Activated T-helper 1 cell treated with anti-CD3 and anti-CD28 coated beads, Interleukin-12 subunit alpha, Interleukin-12 subunit beta, Interleukin-2, Interleukin-4 antibody, amounts not matched to agents 30 ng/mL and 10 ng/mL and 1 ng/mL, durations not matched to agents 14 hours and 24 hours and 36 hours (primary cell): ENCODE measurements around the gene LSM3. TPM values are rescaled to one million over a fixed set of nuclear protein-coding genes. Genes with fewer than 3 reads are reported as not detected.
"Not testable (repeated sequence)": the region's sequence is repeated elsewhere in the genome, so short reads cannot be mapped to it uniquely, and the experiment has no call there.

Source experiments
- DNase-seq: peaks from one replicate; pipeline ENCODE4 v3.0.0; 2021; ENCODE audit warnings: low spot score
- H3K27ac Mint-ChIP-seq: one replicate; pipeline ENCODE4 v1.8.0; 2021; ENCODE audit warnings: mild to moderate bottlenecking, mixed read lengths
- H3K27me3 Mint-ChIP-seq: one replicate; pipeline ENCODE4 v1.8.0; 2022; ENCODE audit warnings: mild to moderate bottlenecking, moderate library complexity, mixed read lengths; ENCODE audit not compliant: insufficient read depth
- H3K36me3 Mint-ChIP-seq: one replicate; pipeline ENCODE4 v1.8.0; 2021; ENCODE audit warnings: low read depth, mixed read lengths
- H3K4me1 Mint-ChIP-seq: one replicate; pipeline ENCODE4 v1.8.0; 2021; ENCODE audit warnings: low read depth, mixed read lengths
- H3K4me3 Mint-ChIP-seq: one replicate; pipeline ENCODE4 v1.8.0; 2021; ENCODE audit warnings: mild to moderate bottlenecking, moderate library complexity, mixed read lengths
- H3K9me3 Mint-ChIP-seq: one replicate; pipeline ENCODE4 v1.8.0; 2021; ENCODE audit warnings: mixed read lengths
- intact Hi-C: fragments of 100-400 bp; cut with micrococcal nuclease; formaldehyde crosslinking; loops from one replicate; pipeline ENCODE4 v1.15.1; 2024
- total RNA-seq: library from RNA; stranded (reverse); gene quantifications from 2 replicates; pipeline ENCODE4 v1.2.3, GENCODE V29; 2022

Gene LSM3
- total RNA-seq, 1 donor from 2014 or later: 15.6 TPM

DNA sequence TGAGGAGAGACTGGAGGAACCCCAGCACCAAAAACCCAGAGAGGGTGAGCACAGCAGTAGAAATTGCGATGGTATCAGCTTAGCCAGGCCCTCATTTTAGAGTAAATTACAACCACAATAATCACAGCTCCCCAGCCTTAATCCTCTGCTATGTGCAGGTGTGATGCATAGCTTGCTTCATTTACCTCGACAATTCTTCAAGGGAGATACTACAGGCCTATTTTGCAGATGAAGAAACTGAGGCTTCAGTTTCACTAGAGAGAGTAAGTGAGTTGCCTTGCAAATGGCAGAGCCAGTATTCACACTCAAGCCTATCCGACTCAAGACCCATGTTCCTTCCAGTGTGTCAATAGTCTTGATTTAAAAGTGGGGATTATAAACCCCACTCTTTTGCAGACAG, 33.4 kb downstream of the LSM3 start:
- intact Hi-C loops: no loop called here
- Mint-ChIP-seq H3K9me3 (no peaks in the 10 kb centered on the region), H3K36me3 (no peaks in the 10 kb centered on the region), H3K4me3 (no peak overlapping the region), H3K27ac (no peak overlapping the region), H3K27me3 (peaks cover 3% of the 10 kb centered on the region), H3K4me1 (no peaks in the 10 kb centered on the region)
- DNase-seq: no peak

DNA sequence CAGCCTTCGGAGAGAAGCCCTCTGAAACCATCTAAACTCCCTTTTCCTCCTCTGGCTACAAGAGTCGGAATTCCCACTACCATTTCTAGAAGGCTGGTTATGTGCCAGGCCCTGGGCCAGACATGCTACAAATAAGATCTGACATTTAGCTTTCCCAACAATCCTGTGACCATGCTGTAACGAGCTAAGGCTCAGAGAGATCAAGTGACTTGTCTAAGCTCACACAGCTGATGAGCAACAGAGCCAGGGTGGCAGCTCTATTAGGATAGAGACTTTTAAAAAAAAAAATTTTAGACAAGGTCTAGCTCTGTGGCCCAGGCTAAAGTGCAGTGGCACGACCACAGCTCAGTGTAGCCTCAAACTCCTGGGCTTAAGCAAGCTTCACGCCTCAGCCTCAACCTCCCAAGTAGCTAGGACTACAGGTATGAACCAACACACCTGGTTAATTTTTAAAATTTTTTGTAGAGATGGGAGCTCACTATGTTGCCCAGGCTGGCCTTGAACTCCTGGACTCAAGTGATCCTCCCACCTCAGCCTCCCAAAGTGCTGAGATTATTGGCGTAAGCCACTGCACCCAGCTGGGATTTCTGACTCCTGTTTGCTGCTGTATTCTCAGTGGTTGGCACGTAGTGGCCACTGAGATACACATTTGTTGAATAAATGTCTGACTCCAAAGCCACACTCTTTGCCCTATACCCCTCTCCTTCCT, 34.6 kb downstream of the LSM3 start:
- Mint-ChIP-seq H3K4me3 (no peak overlapping the region), H3K27me3 (peaks cover 3% of the 10 kb centered on the region), H3K9me3 (no peaks in the 10 kb centered on the region), H3K36me3 (no peaks in the 10 kb centered on the region), H3K27ac (no peak overlapping the region), H3K4me1 (no peaks in the 10 kb centered on the region)
- DNase-seq: no peak
- intact Hi-C loops: no loop called here

DNA sequence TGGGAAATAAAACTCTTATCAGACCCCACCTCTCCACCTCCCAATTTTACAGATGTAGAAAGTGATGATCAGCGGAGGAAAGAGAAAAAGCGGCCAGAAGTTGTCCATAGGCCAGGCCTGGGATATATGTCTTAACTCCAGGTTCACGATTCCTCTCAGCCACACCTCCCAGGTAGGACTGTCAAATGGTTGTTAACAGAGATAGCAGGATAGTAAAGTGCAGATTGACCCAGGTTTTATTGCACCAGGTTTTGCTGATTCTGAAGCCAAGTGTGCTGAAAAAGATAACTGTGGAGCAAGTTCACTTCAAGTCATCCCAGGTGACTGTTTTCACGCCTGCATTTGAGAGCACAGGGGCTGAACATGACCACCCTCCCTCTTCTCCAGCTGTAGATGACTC, 36.1 kb downstream of the LSM3 start:
- H3K4me1 Mint-ChIP-seq: no peaks in the 10 kb centered on the region
- H3K27ac Mint-ChIP-seq: no peak overlapping the region
- no peak for DNase-seq
- no peaks in the 10 kb centered on the region for H3K36me3 Mint-ChIP-seq
- H3K4me3 Mint-ChIP-seq: no peak overlapping the region
- intact Hi-C loops: no loop called here
- no peaks in the 10 kb centered on the region for H3K9me3 Mint-ChIP-seq
- H3K27me3 Mint-ChIP-seq: peaks cover 3% of the 10 kb centered on the region

DNA sequence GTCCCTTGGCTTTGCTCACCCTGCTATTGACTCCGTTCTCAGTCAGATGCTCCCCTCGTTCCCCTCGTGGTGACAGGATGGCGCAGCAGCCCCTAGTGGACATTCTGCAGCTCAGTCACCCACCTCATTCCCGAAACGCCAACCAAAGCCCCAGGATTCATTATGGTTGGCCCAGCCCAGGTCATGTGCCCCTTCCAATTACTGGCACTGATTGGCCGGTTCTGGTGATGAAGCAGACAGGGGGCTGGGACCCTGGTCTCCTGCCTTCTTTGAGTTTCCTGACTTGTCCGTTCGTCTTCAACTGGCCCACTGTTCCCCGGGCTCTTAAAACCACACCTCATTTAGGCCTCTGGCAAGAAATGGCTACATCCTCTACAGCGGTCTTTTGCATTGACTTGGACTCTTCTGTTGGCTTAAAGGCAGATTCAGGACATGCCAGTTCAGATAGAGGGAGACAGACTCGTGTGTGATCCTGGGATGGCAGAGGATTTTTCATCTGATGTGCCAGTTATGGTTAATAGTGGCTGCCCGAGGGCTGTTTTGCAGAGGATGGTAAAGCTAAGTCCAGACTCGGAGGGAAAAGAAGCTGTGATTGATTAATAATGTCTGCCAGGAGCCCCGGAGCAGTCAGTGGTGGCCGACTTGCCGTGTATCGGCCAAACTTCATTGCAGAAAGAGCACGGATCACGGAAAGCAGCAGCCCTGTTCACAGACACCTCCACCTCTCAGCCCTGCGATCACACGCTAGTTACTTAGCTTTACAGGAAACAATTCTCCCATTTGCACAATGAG, 37.8 kb downstream of the LSM3 start:
- H3K36me3 Mint-ChIP-seq: no peaks in the 10 kb centered on the region
- H3K4me3 Mint-ChIP-seq: no peak overlapping the region
- intact Hi-C loops: no loop called here
- H3K27me3 Mint-ChIP-seq: peaks cover 14% of the 10 kb centered on the region
- DNase-seq: no peak
- no peaks in the 10 kb centered on the region for H3K4me1 Mint-ChIP-seq
- H3K9me3 Mint-ChIP-seq: peaks cover 9% of the 10 kb centered on the region
- H3K27ac Mint-ChIP-seq: no peak overlapping the region

DNA sequence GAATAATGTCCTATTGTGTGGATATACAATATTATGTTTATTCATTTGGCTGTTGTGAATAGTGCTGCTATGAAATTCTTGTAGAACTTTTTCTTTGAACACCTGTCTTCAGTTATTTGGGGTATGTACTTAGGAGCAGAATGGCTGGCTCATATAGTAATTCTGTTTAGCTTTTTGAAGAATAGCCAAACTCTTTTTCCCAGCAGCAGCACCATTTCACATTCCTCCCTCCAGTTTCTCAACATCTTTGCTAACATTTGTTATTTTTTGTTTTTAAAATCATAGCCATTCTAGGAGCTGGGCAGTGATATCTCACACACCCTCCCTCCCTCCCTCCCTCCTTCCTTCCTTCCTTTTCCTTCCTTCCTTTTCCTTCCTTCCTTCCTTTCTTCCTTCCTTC, 39.7 kb downstream of the LSM3 start:
- Mint-ChIP-seq H3K9me3 (peaks cover 15% of the 10 kb centered on the region), H3K36me3 (no peaks in the 10 kb centered on the region), H3K4me3 (no peak overlapping the region), H3K27ac (no peak overlapping the region), H3K4me1 (no peaks in the 10 kb centered on the region), H3K27me3 (peaks cover 16% of the 10 kb centered on the region)
- intact Hi-C loops: no loop called here
- DNase-seq: no peak

DNA sequence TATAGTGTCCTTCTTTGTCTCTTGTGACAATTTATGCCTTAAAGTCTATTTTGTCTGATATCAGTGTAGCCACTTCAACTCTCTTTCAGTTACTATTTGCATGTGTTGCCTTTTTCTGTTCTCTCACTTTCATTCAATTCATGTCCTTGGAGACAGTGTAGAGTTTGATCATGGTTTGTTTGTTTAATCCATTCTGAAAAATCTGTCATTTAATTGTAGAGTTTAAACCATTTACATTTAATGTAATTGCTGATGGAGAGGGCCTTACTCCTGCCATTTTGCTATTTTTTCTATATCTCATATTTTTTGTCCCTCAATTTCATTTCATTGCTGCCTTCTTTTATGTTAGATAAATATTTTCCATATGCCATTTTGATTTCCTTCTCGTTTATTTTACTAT, 42.3 kb downstream of the LSM3 start:
- DNase-seq: no peak
- Mint-ChIP-seq H3K27ac (no peak overlapping the region), H3K4me1 (no peaks in the 10 kb centered on the region), H3K9me3 (peaks cover 15% of the 10 kb centered on the region), H3K4me3 (no peak overlapping the region), H3K27me3 (peaks cover 22% of the 10 kb centered on the region), H3K36me3 (no peaks in the 10 kb centered on the region)
- intact Hi-C loops: no loop called here

DNA sequence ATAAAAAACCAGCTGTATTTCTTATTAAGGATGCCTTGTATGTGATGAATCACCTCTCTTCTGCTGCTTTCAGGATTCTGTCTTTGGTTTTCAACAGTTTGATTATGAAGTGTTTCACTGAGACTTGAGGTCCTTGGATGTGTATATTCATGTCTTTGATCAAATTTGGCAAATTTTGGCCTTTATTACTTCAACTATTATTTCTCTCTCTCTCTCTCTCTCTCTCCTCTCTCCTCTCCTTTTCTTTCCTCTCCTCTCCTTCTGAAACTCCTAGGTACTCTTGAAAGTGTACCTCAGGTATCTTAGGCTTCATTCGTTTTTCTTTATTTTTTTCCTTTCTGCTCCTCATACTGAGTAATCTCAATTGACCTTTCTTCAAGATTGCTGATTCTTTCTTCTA, 43.3 kb downstream of the LSM3 start:
- DNase-seq: no peak
- Mint-ChIP-seq H3K4me3 (no peak overlapping the region), H3K4me1 (no peaks in the 10 kb centered on the region), H3K27ac (no peak overlapping the region), H3K36me3 (no peaks in the 10 kb centered on the region), H3K27me3 (peaks cover 22% of the 10 kb centered on the region), H3K9me3 (peaks cover 15% of the 10 kb centered on the region)
- intact Hi-C loops: no loop called here

DNA sequence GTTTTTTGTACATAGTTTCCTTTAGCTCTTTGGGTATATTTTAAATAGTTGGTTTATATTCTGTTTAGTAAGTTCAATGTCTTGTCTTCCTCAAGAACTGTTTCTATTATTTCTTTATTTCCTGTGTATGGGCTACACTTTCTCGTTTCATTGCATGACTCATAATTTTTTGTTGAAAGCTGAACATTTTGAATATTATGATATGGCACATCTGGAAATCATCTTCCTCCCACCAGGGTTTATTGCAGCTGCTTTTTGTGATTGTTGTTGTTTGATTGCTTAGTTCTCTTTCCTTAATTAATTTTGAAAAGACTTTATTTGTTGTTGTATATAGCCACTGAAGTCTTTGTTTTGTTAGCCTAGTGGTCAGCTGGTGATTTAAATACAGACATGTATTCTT, 43.8 kb downstream of the LSM3 start:
- H3K27me3 Mint-ChIP-seq: peaks cover 22% of the 10 kb centered on the region
- H3K36me3 Mint-ChIP-seq: no peaks in the 10 kb centered on the region
- DNase-seq: no peak
- H3K4me3 Mint-ChIP-seq: no peak overlapping the region
- H3K4me1 Mint-ChIP-seq: no peaks in the 10 kb centered on the region
- H3K9me3 Mint-ChIP-seq: peaks cover 15% of the 10 kb centered on the region
- no peak overlapping the region for H3K27ac Mint-ChIP-seq
- intact Hi-C loops: no loop called here

DNA sequence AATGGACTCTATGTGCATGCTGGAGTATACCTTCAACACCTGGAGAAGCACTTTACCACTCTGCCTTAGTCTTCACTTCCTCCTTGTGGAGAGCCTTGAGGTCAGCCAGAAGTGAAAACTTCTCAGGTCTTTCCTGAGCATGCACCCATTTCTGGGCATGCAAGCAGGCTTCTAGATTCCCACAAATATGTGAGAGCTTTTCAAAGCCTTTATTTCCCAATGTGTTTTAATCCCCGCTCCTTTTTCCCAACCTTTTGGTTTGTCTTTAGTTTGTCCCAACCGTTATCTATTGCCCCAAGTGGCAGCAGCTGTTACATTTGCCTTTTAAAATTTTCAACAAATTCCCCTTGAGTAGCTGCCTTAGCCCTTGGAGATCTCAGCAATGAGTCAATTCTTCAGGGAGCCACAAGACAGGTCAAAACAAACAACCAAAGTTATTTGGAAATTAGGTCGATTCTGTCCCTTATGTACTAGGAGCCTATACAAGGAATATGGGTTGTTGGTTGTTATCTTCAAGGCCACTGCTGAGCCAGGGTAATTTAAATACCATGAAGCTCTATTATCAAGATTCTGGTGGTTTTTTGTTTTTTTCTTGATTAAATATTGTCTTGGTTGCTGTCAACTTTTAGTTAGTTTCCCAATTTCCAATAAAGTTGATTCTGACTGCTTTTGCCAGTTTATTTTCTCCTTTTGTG, 44.4 kb downstream of the LSM3 start:
- no peaks in the 10 kb centered on the region for H3K36me3 Mint-ChIP-seq
- H3K4me3 Mint-ChIP-seq: no peak overlapping the region
- peaks cover 22% of the 10 kb centered on the region for H3K27me3 Mint-ChIP-seq
- intact Hi-C loops: no loop called here
- H3K27ac Mint-ChIP-seq: no peak overlapping the region
- H3K4me1 Mint-ChIP-seq: no peaks in the 10 kb centered on the region
- no peak for DNase-seq
- peaks cover 15% of the 10 kb centered on the region for H3K9me3 Mint-ChIP-seq

DNA sequence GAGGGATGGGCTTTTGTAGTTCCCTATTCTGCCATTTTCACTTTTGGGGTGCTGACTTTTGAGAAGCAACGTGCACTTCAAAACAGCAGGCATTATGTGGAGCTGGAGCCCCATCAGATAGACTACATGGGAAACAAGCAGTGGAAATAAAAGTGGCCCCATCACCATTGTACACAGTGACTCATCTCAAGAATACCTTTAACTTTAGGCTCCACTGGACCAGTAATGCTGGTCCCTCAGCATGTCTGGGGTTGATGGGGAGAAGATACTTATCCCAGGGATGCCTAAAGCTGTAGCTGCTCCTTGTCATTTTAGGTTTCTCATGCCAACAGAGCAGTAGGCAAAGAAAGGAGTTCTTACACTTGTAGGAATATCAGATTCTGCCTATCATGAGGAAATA, 45.0 kb downstream of the LSM3 start:
- peaks cover 24% of the 10 kb centered on the region for H3K27me3 Mint-ChIP-seq
- no peak overlapping the region for H3K27ac Mint-ChIP-seq
- intact Hi-C loops: no loop called here
- peaks cover 15% of the 10 kb centered on the region for H3K9me3 Mint-ChIP-seq
- no peaks in the 10 kb centered on the region for H3K4me1 Mint-ChIP-seq
- no peak overlapping the region for H3K4me3 Mint-ChIP-seq
- no peaks in the 10 kb centered on the region for H3K36me3 Mint-ChIP-seq
- DNase-seq: no peak

DNA sequence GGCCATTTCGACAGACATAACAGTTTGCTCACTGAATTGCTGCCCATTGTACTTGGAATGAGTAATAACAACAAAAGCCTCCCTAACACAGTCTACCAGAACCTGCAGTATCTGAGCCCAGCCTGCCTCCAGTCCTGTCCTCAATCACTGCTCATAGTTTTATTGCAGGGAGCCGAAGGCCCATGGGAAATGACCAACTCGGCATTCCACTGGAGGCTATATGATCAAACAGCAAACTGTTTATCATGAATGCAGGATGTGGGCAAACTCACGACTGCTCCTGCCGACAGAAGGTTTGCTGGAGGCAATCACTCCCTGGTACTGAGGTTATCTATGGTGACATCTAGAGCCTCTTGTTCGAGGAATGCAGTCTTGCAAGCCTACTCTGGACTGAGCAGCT, 46.3 kb downstream of the LSM3 start:
- no peaks in the 10 kb centered on the region for H3K4me1 Mint-ChIP-seq
- DNase-seq: no peak
- peaks cover 24% of the 10 kb centered on the region for H3K27me3 Mint-ChIP-seq
- no peak overlapping the region for H3K4me3 Mint-ChIP-seq
- intact Hi-C loops: no loop called here
- H3K9me3 Mint-ChIP-seq: peaks cover 15% of the 10 kb centered on the region
- H3K36me3 Mint-ChIP-seq: no peaks in the 10 kb centered on the region
- H3K27ac Mint-ChIP-seq: no peak overlapping the region

DNA sequence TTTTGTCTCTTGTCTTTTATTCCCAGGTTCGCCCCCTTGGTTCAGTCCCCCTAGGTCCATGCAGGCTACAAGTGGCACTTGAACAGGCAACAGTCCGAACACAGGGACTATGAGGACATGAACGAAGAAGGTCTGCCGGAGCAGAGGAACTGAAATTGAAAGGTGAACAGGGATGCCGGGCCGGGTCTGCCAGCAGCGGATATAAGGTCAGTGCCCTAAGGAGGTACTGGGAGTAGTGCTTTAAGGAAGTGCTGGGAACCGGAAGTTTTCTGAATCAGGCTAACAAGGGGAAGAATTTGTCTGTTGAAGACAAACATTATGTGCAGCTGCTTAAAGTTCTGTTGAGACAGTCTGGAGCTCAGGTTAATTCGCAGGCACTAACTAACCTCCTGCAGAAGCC, 46.8 kb downstream of the LSM3 start:
- peaks cover 23% of the 10 kb centered on the region for H3K27me3 Mint-ChIP-seq
- no peak for DNase-seq
- H3K27ac Mint-ChIP-seq: no peak overlapping the region
- no peak overlapping the region for H3K4me3 Mint-ChIP-seq
- no peaks in the 10 kb centered on the region for H3K4me1 Mint-ChIP-seq
- H3K9me3 Mint-ChIP-seq: peaks cover 15% of the 10 kb centered on the region
- no peaks in the 10 kb centered on the region for H3K36me3 Mint-ChIP-seq
- intact Hi-C loops: no loop called here

DNA sequence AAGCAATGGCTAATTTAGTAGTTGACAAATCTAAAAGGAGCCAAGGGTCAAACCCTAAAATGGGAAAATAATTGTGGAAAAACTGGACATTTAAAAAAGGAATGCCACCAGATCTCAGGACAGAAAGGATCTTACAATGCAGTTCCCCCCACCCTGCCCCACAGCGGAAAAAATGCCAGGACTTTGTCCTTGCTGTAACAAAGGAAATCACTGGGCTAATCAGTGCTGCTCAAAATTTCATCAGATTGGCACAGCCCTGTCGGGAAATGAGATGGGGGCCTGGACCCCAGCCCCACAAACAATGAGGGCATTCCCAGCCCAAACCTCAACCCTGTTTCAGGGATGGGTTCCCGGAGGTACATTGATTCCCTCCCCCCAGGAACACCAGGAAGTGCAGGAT, 47.7 kb downstream of the LSM3 start:
- H3K36me3 Mint-ChIP-seq, H3K27ac Mint-ChIP-seq, intact Hi-C loops, DNase-seq, H3K4me1 Mint-ChIP-seq, H3K4me3 Mint-ChIP-seq, H3K9me3 Mint-ChIP-seq: not testable (repeated sequence)
- peaks cover 16% of the 10 kb centered on the region for H3K27me3 Mint-ChIP-seq
